HCT116 (cell line): ENCODE data around the gene TFE3. TPM values are rescaled to one million over a fixed set of nuclear protein-coding genes. Genes with fewer than 3 reads are reported as not detected.

Source experiments
- ATAC-seq: fragments of 200-7000 bp; cut with Tn5 transposase; 2 replicates; pipeline ENCODE4 v1.9.1; 2020; ENCODE audit warnings: mild to moderate bottlenecking, moderate library complexity
- BruUV-seq: library from RNA; stranded (reverse); fragments of 400-500 nt; replicated peaks from 2 replicates; lab custom pipeline; 2021; lab: Mats Ljungman, UMichigan
- CTCF ChIA-PET: fragments of 300-600 bp; sonication (Branson Sonifier 250); formaldehyde crosslinking; loops from one replicate; lab custom pipeline; 2021; ENCODE audit warnings: antibody characterized with exemption; lab: Charles Lee
- POLR2A ChIA-PET: fragments of 300-600, 350-600 bp; sonication (Branson Sonifier 250); formaldehyde crosslinking; loops from one replicate; lab custom pipeline; 2021; ENCODE audit warnings: antibody characterized with exemption; lab: Charles Lee
- RAD21 ChIA-PET, 2 experiments: fragments of 300-600 bp; sonication (Branson Sonifier 250); formaldehyde crosslinking; loops; one replicate each; lab custom pipeline; 2023; ENCODE audit warnings: low total read pairs in 2 of 2; ENCODE audit not compliant: uncharacterized antibody in 2 of 2, unreplicated experiment in 2 of 2, low non-redundant PET in 1 of 2; lab: Charles Lee
- DNase-seq: peaks from one replicate; pipeline ENCODE4 v3.0.0-alpha.2; 2010; ENCODE audit warnings: low read depth, low spot score
- H2AFZ ChIP-seq: fragments of 200-600 bp; shearing (Covaris generic), sonication (generic); 2 replicates; pipeline ENCODE4 v1.6.1; 2017; ENCODE audit warnings: low read depth, mixed run types, mixed read lengths, antibody characterized with exemption, low read length; ENCODE audit not compliant: poor library complexity, severe bottlenecking
- H3K27ac ChIP-seq: 2 replicates; pipeline ENCODE4 v1.5.1; 2012; ENCODE audit warnings: low read depth, low read length
- H3K27me3 ChIP-seq: fragments of 200-600 bp; sonication (generic); 2 replicates; pipeline ENCODE4 v1.6.1; 2016; ENCODE audit warnings: mixed run types, low read length, mixed read lengths; ENCODE audit not compliant: insufficient read depth
- H3K36me3 ChIP-seq, 2 experiments: fragments of 200-500 bp in 1 of 2; fragments of 200-600 bp in 1 of 2; sonication (Bioruptor generic) in 1 of 2; sonication (generic) in 1 of 2; 2 replicates each; pipeline versions ENCODE4 v1.5.1 to v1.6.1; 2014 to 2016; ENCODE audit warnings: low read length in 2 of 2, inconsistent platforms in 1 of 2, mixed read lengths in 1 of 2, mixed run types in 1 of 2; ENCODE audit not compliant: insufficient read depth in 2 of 2, control insufficient read depth in 1 of 2
- H3K4me1 ChIP-seq, 2 experiments: fragments of 200-600 bp in 1 of 2; sonication (generic) in 1 of 2; 2 replicates each; pipeline versions ENCODE4 v1.5.1 to v1.6.1; 2012 to 2017; ENCODE audit warnings: low read length in 2 of 2, inconsistent platforms in 1 of 2, mild to moderate bottlenecking in 1 of 2, mixed read lengths in 1 of 2, mixed run types in 1 of 2, moderate library complexity in 1 of 2; ENCODE audit not compliant: insufficient read depth in 2 of 2, control insufficient read depth in 1 of 2
- H3K4me2 ChIP-seq: fragments of 200-600 bp; sonication (generic); 2 replicates; pipeline ENCODE4 v1.6.1; 2017; ENCODE audit warnings: mixed run types, low read length, mixed read lengths
- H3K4me3 ChIP-seq, 2 experiments: fragments of 200-600 bp in 1 of 2; sonication (generic) in 1 of 2; replicated peaks in 1 of 2; 2 replicates each; pipeline ENCODE4 v1.5.1; 2011 to 2016; ENCODE audit warnings: low read length in 2 of 2, control low read depth in 1 of 2, low read depth in 1 of 2, mild to moderate bottlenecking in 1 of 2, mixed read lengths in 1 of 2, mixed run types in 1 of 2
- H3K79me2 ChIP-seq: fragments of 200-600 bp; sonication (generic); 2 replicates; pipeline ENCODE4 v1.6.1; 2017; ENCODE audit warnings: mild to moderate bottlenecking, mixed run types, low read length, moderate library complexity, mixed read lengths; ENCODE audit not compliant: insufficient read depth
- H3K9ac ChIP-seq: fragments of 200-600 bp; sonication (generic); 2 replicates; pipeline ENCODE4 v1.6.1; 2016; ENCODE audit warnings: low read length, mixed read lengths
- H3K9me2 ChIP-seq: fragments of 200-600 bp; sonication (generic), shearing (Covaris generic); 2 replicates; pipeline ENCODE4 v1.6.1; 2017; ENCODE audit warnings: mixed run types, mild to moderate bottlenecking, moderate library complexity; ENCODE audit not compliant: insufficient read depth
- H3K9me3 ChIP-seq, 2 experiments: fragments of 200-500 bp in 1 of 2; fragments of 200-600 bp in 1 of 2; sonication (Bioruptor generic) in 1 of 2; sonication (generic) in 1 of 2; 2 replicates each; pipeline ENCODE4 v1.6.1; 2014 to 2017; ENCODE audit warnings: low read length in 2 of 2, mixed read lengths in 2 of 2, inconsistent platforms in 1 of 2, low read depth in 1 of 2, mild to moderate bottlenecking in 1 of 2, mixed run types in 1 of 2, moderate library complexity in 1 of 2; ENCODE audit not compliant: control insufficient read depth in 1 of 2, insufficient read depth in 1 of 2
- H4K20me1 ChIP-seq: fragments of 200-600 bp; sonication (generic), shearing (Covaris generic); 2 replicates; pipeline ENCODE4 v1.6.1; 2017; ENCODE audit warnings: mixed run types, mild to moderate bottlenecking, moderate library complexity; ENCODE audit not compliant: insufficient read depth
- ATF3 ChIP-seq: IDR thresholded peaks from 2 replicates; pipeline ENCODE4 v1.6.1; 2012
- CBX3 ChIP-seq: IDR thresholded peaks from 2 replicates; pipeline ENCODE4 v1.6.1; 2012; ENCODE audit warnings: low read depth
- CTCF ChIP-seq, 3 experiments: fragments of 200-600 bp in 1 of 3; sonication (generic) in 1 of 3; IDR thresholded peaks in 2 of 3; conservative IDR thresholded peaks in 1 of 3; 2 replicates each; pipeline ENCODE4 v1.5.1; 2012 to 2017; ENCODE audit warnings: low read depth in 2 of 3, low read length in 2 of 3, antibody characterized with exemption in 1 of 3, borderline replicate concordance in 1 of 3, control low read depth in 1 of 3, mild to moderate bottlenecking in 1 of 3, mixed read lengths in 1 of 3, mixed run types in 1 of 3, moderate library complexity in 1 of 3; ENCODE audit not compliant: insufficient read depth in 1 of 3
- EGR1 ChIP-seq: IDR thresholded peaks from 2 replicates; pipeline ENCODE4 v1.6.1; 2012; ENCODE audit warnings: low read depth
- EZH2 ChIP-seq: fragments of 200-600 bp; sonication (generic); IDR thresholded peaks from 2 replicates; pipeline ENCODE4 v1.6.1; 2017; ENCODE audit warnings: antibody characterized with exemption, mixed run types
- EZH2phosphoT487 ChIP-seq: fragments of 200-600 bp; IDR thresholded peaks from 2 replicates; pipeline ENCODE4 v1.6.1; 2018; ENCODE audit warnings: antibody characterized with exemption, borderline replicate concordance
- FOSL1 ChIP-seq: IDR thresholded peaks from 2 replicates; pipeline ENCODE4 v1.6.1; 2012; ENCODE audit warnings: low read depth
- JUND ChIP-seq: IDR thresholded peaks from 2 replicates; pipeline ENCODE4 v1.6.1; 2012
- MAX ChIP-seq: IDR thresholded peaks from 2 replicates; pipeline ENCODE4 v1.6.1; 2012
- POLR2AphosphoS5 ChIP-seq: IDR thresholded peaks from 2 replicates; pipeline ENCODE4 v1.6.1; 2011; ENCODE audit warnings: mild to moderate bottlenecking, low read depth, low read length, moderate library complexity
- SIN3A ChIP-seq: IDR thresholded peaks from 2 replicates; pipeline ENCODE4 v1.6.1; 2012; ENCODE audit warnings: low read depth
- SP1 ChIP-seq: IDR thresholded peaks from 2 replicates; pipeline ENCODE4 v1.6.1; 2012; ENCODE audit warnings: low read depth
- TCF7L2 ChIP-seq: IDR thresholded peaks from 2 replicates; pipeline ENCODE4 v1.7.0; 2011; ENCODE audit warnings: borderline replicate concordance, inconsistent platforms; ENCODE audit not compliant: insufficient read depth, insufficient read length; ENCODE audit errors: extremely low read depth
- YY1 ChIP-seq: IDR thresholded peaks from 2 replicates; pipeline ENCODE4 v1.6.1; 2011; ENCODE audit warnings: low read length, low read depth, moderate library complexity, mild to moderate bottlenecking; ENCODE audit not compliant: insufficient replicate concordance; ENCODE audit errors: extremely low read depth
- ZFX ChIP-seq: fragments of 450-650 bp; IDR thresholded peaks from 2 replicates; pipeline ENCODE4 v1.6.1; 2017
- intact Hi-C: fragments of 100-400 bp; cut with micrococcal nuclease; formaldehyde crosslinking; loops from 2 replicates; pipeline ENCODE4 v1.10.0; 2022
- total RNA-seq: library from RNA; stranded (reverse); gene quantifications from one replicate; pipeline ENCODE4 v1.2.1, GENCODE V29; 2021; ENCODE audit not compliant: unreplicated experiment

The TFE3 gene
- total RNA-seq, 1 experiment from 2014 or later: 17.1 TPM

- Histone ChIP-seq H3K9me3 (no peaks in the 10 kb centered on the region), H3K27me3 (no peaks in the 10 kb centered on the region)
- TF ChIP-seq TCF7L2: no peak
- TF ChIP-seq ATF3: no peak
- TF ChIP-seq, all 23 proteins: peak for 0
- Histone ChIP-seq H3K4me2 (peak overlapping the region; percentile 87), H3K9ac (peak overlapping the region; percentile 88), H3K9me2 (no peaks in the 10 kb centered on the region), H4K20me1 (no peaks in the 10 kb centered on the region), H2AFZ (no peak overlapping the region), H3K4me3 (peak overlapping the region; percentile 69), H3K36me3 (peaks cover 4 to 5% of the 10 kb centered on the region in 2 experiments; a peak in 3 of 4 replicates), H3K27ac (peak overlapping the region; percentile 94), H3K4me1 (peaks cover 23 to 34% of the 10 kb centered on the region in 2 experiments), H3K79me2 (peaks cover 36% of the 10 kb centered on the region)
- TSS peak; percentile 72 for BruUV-seq
- DNase-seq: no peak
- ChIA-PET POLR2A (interaction anchor here (1.0 kb wide), 1 partner anchor 40 kb away, joined by 4 read pairs; the partner anchor contains the start of gene GRIPAP1), CTCF (no interaction called here), RAD21 (no interaction called here)
- intact Hi-C loops: loop anchor here (2.0 to 10.0 kb wide), 3 partner anchors 40 to 123 kb away; partner anchors contain the start of genes GRIPAP1 and MAGIX
- no peak for ATAC-seq
Observed at GRCh38 chrX:49041744-49042580, 1.2 kb downstream of the TFE3 start.

DNA sequence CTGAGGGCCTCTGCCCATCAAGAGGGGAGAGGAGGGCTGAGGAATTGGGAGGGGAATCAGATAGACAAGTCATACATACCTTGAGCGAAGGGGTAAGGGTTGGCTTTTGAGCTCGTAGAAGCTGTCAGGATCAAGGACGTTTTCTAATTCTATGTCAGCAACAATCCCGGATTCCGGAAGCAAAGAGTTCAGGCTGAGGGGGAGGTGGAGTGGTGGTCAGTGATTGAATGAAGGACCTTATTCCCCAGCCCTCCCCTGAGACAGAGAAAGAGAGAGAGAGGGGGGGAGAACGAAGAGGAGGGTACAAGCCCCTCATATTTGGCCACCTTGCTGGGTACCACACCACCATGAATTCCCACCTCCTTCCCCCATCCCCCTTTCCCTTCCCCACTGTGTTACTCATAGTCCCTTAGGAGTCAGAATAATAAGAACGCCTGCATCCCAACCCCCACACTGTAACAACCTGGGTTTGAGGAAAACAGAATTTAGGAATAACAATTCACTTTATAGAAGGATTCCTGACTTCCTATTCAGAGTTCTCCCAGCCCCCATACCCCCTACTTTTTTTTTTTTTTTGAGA, 2.7 kb downstream of the TFE3 start:
- no peak for ATAC-seq
- H2AFZ ChIP-seq: no peak overlapping the region
- no peak for TF ChIP-seq EZH2phosphoT487
- TF ChIP-seq SP1: no peak
- TF ChIP-seq CTCF (IDR thresholded peaks at IDR 0.05 in 2 of 3, conservative IDR thresholded peaks at IDR 0.05 in 1 of 3; ENCODE audit: borderline replicate concordance in 1 of 3, insufficient read depth in 1 of 3, low read depth in 2 of 3, low read length in 2 of 3): no peak
- no peak for TF ChIP-seq POLR2AphosphoS5
- no peak for TF ChIP-seq FOSL1
- no peak for TF ChIP-seq ZFX
- no peak for TF ChIP-seq MAX
- no peak for TF ChIP-seq JUND
- TF ChIP-seq EZH2: no peak
- TF ChIP-seq CBX3: no peak
- TF ChIP-seq SIN3A: no peak
- no peak for TF ChIP-seq EGR1
- no peak for TF ChIP-seq YY1

More for the DNA sequence above, 2.7 kb downstream of the TFE3 start:
- DNase-seq: no peak
- peak overlapping the region; percentile 52 for H3K9ac ChIP-seq
- TSS peak; percentile 55 for BruUV-seq
- H3K4me1 ChIP-seq: peaks cover 23 to 34% of the 10 kb centered on the region in 2 experiments
- ChIA-PET RAD21 (no interaction called here), CTCF (no interaction called here), POLR2A (no interaction called here)
- H4K20me1 ChIP-seq: no peaks in the 10 kb centered on the region
- H3K9me3 ChIP-seq: no peaks in the 10 kb centered on the region
- H3K79me2 ChIP-seq: peaks cover 36% of the 10 kb centered on the region
- intact Hi-C loops: loop anchor here (5.0 to 10.0 kb wide), 2 partner anchors 38 to 124 kb away; partner anchors contain the start of genes GRIPAP1 and MAGIX
- peaks cover 4 to 5% of the 10 kb centered on the region in 2 experiments; a peak in 3 of 4 replicates for H3K36me3 ChIP-seq
- peak overlapping the region; percentile 87 for H3K4me2 ChIP-seq
- H3K27me3 ChIP-seq: no peaks in the 10 kb centered on the region
- H3K9me2 ChIP-seq: no peaks in the 10 kb centered on the region
- H3K27ac ChIP-seq: peak overlapping the region; percentile 94
- peak overlapping the region; percentile 29 to 35 for H3K4me3 ChIP-seq
